ENCODE measurements around the gene MAGI1.

DNA sequence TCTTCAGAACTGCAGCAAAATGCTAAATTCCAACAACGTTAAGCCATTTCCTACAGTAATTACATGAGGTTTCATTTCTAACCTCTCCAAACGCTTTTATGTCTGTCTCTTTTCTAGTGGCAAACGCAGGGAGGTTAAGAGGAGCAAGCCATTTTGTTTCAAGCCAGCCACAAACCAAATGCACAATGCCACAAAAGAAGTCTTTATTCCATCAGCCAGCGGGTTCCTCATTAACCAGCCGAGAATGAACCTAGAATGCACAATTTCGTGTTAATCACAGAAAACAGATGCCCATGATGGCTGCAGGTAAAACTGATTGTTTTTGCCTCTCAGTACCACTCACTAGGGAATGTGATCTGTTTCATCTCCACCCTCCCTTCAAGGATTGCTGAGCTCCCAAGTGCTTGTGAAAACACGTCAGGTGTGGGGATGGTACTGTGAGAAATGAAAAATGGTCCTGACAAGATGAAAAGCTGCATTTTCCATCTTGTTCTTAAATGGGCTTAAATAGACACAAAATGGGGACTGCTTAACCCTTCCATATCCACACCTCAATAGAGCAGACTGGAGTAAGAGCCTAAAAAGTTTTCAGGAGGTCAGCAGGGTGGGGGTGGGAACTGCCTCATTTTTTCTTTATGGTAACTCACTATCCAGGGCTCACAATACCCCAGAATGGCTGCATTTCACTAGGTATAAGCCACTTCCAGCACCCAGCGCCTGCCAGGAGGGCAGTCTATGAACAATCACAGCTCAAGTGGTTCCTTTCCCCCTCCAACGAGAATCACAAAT is 277.1 kb downstream of the MAGI1 start:
- TF ChIP-seq, protein P1, sequence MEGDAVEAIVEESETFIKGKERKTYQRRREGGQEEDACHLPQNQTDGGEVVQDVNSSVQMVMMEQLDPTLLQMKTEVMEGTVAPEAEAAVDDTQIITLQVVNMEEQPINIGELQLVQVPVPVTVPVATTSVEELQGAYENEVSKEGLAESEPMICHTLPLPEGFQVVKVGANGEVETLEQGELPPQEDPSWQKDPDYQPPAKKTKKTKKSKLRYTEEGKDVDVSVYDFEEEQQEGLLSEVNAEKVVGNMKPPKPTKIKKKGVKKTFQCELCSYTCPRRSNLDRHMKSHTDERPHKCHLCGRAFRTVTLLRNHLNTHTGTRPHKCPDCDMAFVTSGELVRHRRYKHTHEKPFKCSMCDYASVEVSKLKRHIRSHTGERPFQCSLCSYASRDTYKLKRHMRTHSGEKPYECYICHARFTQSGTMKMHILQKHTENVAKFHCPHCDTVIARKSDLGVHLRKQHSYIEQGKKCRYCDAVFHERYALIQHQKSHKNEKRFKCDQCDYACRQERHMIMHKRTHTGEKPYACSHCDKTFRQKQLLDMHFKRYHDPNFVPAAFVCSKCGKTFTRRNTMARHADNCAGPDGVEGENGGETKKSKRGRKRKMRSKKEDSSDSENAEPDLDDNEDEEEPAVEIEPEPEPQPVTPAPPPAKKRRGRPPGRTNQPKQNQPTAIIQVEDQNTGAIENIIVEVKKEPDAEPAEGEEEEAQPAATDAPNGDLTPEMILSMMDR (IDR thresholded peaks at IDR 0.05) = no peak
- TF ChIP-seq TP53 (CRISPR knock-in tag; IDR thresholded peaks at IDR 0.05) (no peak), SMAD3 (CRISPR knock-in tag; IDR thresholded peaks at IDR 0.05; ENCODE audit: borderline replicate concordance) (no peak), NFYB (CRISPR knock-in tag; conservative IDR thresholded peaks at IDR 0.05; ENCODE audit: low read depth) (no peak), PRRX2 (CRISPR knock-in tag; IDR thresholded peaks at IDR 0.05) (no peak), TEAD4 (CRISPR knock-in tag; IDR thresholded peaks at IDR 0.05) (no peak)
- TF ChIP-seq, protein P2, sequence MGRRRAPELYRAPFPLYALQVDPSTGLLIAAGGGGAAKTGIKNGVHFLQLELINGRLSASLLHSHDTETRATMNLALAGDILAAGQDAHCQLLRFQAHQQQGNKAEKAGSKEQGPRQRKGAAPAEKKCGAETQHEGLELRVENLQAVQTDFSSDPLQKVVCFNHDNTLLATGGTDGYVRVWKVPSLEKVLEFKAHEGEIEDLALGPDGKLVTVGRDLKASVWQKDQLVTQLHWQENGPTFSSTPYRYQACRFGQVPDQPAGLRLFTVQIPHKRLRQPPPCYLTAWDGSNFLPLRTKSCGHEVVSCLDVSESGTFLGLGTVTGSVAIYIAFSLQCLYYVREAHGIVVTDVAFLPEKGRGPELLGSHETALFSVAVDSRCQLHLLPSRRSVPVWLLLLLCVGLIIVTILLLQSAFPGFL (CRISPR knock-in tag; IDR thresholded peaks at IDR 0.05; ENCODE audit: borderline replicate concordance) = no peak
- TF ChIP-seq, protein P3, sequence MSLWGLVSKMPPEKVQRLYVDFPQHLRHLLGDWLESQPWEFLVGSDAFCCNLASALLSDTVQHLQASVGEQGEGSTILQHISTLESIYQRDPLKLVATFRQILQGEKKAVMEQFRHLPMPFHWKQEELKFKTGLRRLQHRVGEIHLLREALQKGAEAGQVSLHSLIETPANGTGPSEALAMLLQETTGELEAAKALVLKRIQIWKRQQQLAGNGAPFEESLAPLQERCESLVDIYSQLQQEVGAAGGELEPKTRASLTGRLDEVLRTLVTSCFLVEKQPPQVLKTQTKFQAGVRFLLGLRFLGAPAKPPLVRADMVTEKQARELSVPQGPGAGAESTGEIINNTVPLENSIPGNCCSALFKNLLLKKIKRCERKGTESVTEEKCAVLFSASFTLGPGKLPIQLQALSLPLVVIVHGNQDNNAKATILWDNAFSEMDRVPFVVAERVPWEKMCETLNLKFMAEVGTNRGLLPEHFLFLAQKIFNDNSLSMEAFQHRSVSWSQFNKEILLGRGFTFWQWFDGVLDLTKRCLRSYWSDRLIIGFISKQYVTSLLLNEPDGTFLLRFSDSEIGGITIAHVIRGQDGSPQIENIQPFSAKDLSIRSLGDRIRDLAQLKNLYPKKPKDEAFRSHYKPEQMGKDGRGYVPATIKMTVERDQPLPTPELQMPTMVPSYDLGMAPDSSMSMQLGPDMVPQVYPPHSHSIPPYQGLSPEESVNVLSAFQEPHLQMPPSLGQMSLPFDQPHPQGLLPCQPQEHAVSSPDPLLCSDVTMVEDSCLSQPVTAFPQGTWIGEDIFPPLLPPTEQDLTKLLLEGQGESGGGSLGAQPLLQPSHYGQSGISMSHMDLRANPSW (CRISPR knock-in tag; conservative IDR thresholded peaks at IDR 0.05; ENCODE audit: low read depth) = no peak
- TF ChIP-seq, protein P4, sequence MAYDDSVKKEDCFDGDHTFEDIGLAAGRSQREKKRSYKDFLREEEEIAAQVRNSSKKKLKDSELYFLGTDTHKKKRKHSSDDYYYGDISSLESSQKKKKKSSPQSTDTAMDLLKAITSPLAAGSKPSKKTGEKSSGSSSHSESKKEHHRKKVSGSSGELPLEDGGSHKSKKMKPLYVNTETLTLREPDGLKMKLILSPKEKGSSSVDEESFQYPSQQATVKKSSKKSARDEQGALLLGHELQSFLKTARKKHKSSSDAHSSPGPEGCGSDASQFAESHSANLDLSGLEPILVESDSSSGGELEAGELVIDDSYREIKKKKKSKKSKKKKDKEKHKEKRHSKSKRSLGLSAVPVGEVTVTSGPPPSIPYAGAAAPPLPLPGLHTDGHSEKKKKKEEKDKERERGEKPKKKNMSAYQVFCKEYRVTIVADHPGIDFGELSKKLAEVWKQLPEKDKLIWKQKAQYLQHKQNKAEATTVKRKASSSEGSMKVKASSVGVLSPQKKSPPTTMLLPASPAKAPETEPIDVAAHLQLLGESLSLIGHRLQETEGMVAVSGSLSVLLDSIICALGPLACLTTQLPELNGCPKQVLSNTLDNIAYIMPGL (CRISPR knock-in tag; IDR thresholded peaks at IDR 0.05) = no peak
- TF ChIP-seq, protein P5, sequence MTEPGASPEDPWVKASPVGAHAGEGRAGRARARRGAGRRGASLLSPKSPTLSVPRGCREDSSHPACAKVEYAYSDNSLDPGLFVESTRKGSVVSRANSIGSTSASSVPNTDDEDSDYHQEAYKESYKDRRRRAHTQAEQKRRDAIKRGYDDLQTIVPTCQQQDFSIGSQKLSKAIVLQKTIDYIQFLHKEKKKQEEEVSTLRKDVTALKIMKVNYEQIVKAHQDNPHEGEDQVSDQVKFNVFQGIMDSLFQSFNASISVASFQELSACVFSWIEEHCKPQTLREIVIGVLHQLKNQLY (CRISPR knock-in tag; IDR thresholded peaks at IDR 0.05) = no peak
- TF ChIP-seq, protein P6, sequence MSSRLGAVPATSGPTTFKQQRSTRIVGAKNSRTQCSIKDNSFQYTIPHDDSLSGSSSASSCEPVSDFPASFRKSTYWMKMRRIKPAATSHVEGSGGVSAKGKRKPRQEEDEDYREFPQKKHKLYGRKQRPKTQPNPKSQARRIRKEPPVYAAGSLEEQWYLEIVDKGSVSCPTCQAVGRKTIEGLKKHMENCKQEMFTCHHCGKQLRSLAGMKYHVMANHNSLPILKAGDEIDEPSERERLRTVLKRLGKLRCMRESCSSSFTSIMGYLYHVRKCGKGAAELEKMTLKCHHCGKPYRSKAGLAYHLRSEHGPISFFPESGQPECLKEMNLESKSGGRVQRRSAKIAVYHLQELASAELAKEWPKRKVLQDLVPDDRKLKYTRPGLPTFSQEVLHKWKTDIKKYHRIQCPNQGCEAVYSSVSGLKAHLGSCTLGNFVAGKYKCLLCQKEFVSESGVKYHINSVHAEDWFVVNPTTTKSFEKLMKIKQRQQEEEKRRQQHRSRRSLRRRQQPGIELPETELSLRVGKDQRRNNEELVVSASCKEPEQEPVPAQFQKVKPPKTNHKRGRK (CRISPR knock-in tag; IDR thresholded peaks at IDR 0.05; ENCODE audit: borderline replicate concordance) = no peak

Measured in WTC11 (cell line).